Measurements from ENCODE around the gene GBF1.

GBF1 gene

GRCh38 chr10:102309916-102310315, 64.6 kb downstream of the GBF1 start:
- H3K9me3 ChIP-seq (ENCODE audit: low read depth, low read length): no peaks in the 10 kb centered on the region
- no peak overlapping the region for H3K4me3 ChIP-seq
- no peak overlapping the region for H3K27ac ChIP-seq
- no peaks in the 10 kb centered on the region for H3K36me3 ChIP-seq (ENCODE audit: insufficient read depth, low read length)
- TF ChIP-seq FOXP2 (optimal IDR thresholded peaks at IDR 0.05; ENCODE audit: control extremely low read depth, extremely low read length, insufficient read depth) (no peak), POLR2AphosphoS5 (IDR thresholded peaks at IDR 0.05; ENCODE audit: borderline replicate concordance, low read depth, low read length) (no peak), EZH2 (IDR thresholded peaks at IDR 0.05) (no peak)
- H3K9ac ChIP-seq (ENCODE audit: insufficient read length): no peak overlapping the region
- no peak for DNase-seq (ENCODE audit: low read depth, low spot score)

DNA sequence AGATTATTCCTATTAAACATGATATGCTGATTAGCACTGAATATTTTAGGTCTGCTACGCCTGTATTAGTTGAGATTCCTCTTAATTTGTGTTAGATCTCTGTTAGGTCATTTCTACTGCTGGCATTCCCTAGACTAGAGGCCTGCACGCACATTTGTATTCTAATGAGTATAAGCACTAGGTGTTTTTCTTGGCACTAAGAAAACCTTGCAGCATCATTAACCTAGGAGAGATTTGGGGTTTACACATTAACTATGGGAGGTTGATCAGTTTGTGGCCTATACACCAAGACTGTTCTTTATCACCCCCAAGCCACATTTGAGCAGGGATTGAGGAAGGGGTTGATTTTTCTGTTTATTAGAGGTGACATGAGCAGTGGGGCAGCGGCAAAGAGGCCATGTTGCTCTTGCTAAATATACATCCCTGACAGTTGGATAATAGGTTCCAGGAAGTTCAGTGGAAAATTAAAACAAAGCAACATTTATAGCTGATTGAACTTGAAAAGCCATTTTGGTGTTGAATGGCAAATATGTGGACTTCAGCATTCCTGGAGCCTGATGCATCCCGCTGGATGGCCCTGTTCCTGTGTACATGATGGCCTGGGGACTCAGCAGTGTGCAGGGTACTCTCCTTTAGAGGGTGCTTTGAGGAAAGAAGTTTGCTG, 65.2 kb downstream of the GBF1 start:
- Histone ChIP-seq H3K9ac (ENCODE audit: insufficient read length) (no peak overlapping the region), H3K27ac (no peak overlapping the region), H3K4me3 (no peak overlapping the region), H3K36me3 (ENCODE audit: insufficient read depth, low read length) (no peaks in the 10 kb centered on the region), H3K9me3 (ENCODE audit: low read depth, low read length) (no peaks in the 10 kb centered on the region)
- no peak for TF ChIP-seq POLR2AphosphoS5 (IDR thresholded peaks at IDR 0.05; ENCODE audit: borderline replicate concordance, low read depth, low read length)
- no peak for TF ChIP-seq FOXP2 (optimal IDR thresholded peaks at IDR 0.05; ENCODE audit: control extremely low read depth, extremely low read length, insufficient read depth)
- no peak for TF ChIP-seq EZH2 (IDR thresholded peaks at IDR 0.05)
- DNase-seq (ENCODE audit: low read depth, low spot score): no peak

DNA sequence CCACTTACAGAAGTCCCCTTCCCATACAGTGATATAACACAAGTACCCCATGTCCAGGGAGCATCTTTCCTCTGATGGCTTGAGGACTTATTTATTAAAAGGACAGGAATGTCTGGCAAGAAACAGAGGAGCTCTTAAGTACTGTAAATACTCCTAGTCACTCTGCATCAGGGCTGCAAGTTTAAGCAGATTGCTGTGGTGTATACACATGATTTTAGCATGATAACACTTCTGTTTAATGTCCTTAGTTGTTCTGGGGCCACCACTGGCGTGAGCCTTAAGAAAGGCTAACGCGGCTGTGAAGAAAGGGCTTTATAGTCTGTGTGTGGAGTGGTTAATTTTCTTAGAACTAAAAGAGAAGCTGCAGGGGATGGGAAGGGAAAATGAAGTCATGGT, 65.7 kb downstream of the GBF1 start:
- Histone ChIP-seq H3K9me3 (ENCODE audit: low read depth, low read length) (no peaks in the 10 kb centered on the region), H3K36me3 (ENCODE audit: insufficient read depth, low read length) (no peaks in the 10 kb centered on the region), H3K4me3 (no peak overlapping the region), H3K9ac (ENCODE audit: insufficient read length) (no peak overlapping the region), H3K27ac (no peak overlapping the region)
- TF ChIP-seq POLR2AphosphoS5 (IDR thresholded peaks at IDR 0.05; ENCODE audit: borderline replicate concordance, low read depth, low read length): no peak
- no peak for TF ChIP-seq FOXP2 (optimal IDR thresholded peaks at IDR 0.05; ENCODE audit: control extremely low read depth, extremely low read length, insufficient read depth)
- no peak for TF ChIP-seq EZH2 (IDR thresholded peaks at IDR 0.05)
- DNase-seq (ENCODE audit: low read depth, low spot score): no peak

- DNase-seq (ENCODE audit: low read depth, low spot score): no peak
- Histone ChIP-seq H3K36me3 (ENCODE audit: insufficient read depth, low read length) (no peaks in the 10 kb centered on the region), H3K27ac (no peak overlapping the region), H3K9ac (ENCODE audit: insufficient read length) (no peak overlapping the region), H3K4me3 (no peak overlapping the region), H3K9me3 (ENCODE audit: low read depth, low read length) (no peaks in the 10 kb centered on the region)
- TF ChIP-seq EZH2 (IDR thresholded peaks at IDR 0.05) (no peak), FOXP2 (optimal IDR thresholded peaks at IDR 0.05; ENCODE audit: control extremely low read depth, extremely low read length, insufficient read depth) (no peak), POLR2AphosphoS5 (IDR thresholded peaks at IDR 0.05; ENCODE audit: borderline replicate concordance, low read depth, low read length) (no peak)
These were observed 67.4 kb downstream of the GBF1 start for GRCh38 chr10:102312683-102313082.

DNA sequence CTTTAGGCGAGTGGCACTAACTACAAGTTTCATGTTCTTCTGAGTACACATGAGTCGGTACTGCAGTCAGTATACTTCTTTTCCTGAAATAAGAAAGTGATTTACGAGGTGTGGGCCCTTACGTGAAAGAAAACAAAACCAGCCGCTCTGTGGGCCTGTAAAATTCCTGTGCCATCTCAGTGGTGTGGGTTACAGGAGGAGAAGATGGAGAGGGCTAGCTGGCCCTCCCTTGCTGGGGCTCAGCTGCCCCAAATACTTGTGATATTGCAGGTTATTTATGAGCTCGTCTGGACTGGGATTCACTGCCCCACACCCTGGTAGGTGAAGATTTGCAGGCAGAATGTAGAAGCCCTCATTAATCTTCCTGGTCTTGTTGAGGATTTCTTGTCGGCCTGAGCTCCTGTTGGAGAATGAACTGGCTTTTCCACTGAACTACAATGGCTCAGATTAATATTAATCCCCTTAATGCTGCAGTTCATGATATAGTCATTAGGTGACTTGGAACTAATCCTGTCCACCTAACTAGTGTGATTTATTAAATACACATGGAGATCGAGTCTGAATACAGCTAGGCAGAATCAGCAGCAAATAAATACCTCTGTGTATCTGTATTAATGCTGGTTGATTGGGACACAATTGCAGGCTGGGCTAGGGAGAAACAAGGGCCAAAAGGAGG, 68.0 kb downstream of the GBF1 start:
- DNase-seq (ENCODE audit: low read depth, low spot score): no peak
- Histone ChIP-seq H3K9ac (ENCODE audit: insufficient read length) (no peak overlapping the region), H3K36me3 (ENCODE audit: insufficient read depth, low read length) (no peaks in the 10 kb centered on the region), H3K4me3 (no peak overlapping the region), H3K9me3 (ENCODE audit: low read depth, low read length) (no peaks in the 10 kb centered on the region), H3K27ac (no peak overlapping the region)
- no peak for TF ChIP-seq FOXP2 (optimal IDR thresholded peaks at IDR 0.05; ENCODE audit: control extremely low read depth, extremely low read length, insufficient read depth)
- no peak for TF ChIP-seq POLR2AphosphoS5 (IDR thresholded peaks at IDR 0.05; ENCODE audit: borderline replicate concordance, low read depth, low read length)
- no peak for TF ChIP-seq EZH2 (IDR thresholded peaks at IDR 0.05)

DNA sequence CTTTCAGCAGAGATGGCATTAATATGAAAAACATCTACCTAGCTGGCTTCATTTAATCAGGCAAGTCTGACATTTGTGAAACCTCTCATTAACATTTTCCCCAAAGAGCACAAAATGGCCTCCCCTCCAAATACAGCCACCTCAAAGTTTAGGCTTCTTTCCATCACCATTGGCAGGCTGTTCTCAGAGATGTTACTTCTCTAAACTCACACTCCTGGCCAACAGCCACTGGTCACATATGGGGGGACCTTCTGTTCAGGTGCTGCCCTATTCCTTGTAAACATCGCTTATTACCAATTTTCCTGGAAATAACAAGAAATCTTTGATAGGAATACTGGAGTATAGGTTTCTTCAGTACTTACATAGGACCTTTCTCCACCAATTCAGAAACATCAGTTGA, 69.5 kb downstream of the GBF1 start:
- H3K4me3 ChIP-seq: no peak overlapping the region
- H3K27ac ChIP-seq: no peak overlapping the region
- H3K9me3 ChIP-seq (ENCODE audit: low read depth, low read length): no peaks in the 10 kb centered on the region
- H3K36me3 ChIP-seq (ENCODE audit: insufficient read depth, low read length): no peaks in the 10 kb centered on the region
- DNase-seq (ENCODE audit: low read depth, low spot score): no peak
- TF ChIP-seq EZH2 (IDR thresholded peaks at IDR 0.05) (no peak), FOXP2 (optimal IDR thresholded peaks at IDR 0.05; ENCODE audit: control extremely low read depth, extremely low read length, insufficient read depth) (no peak), POLR2AphosphoS5 (IDR thresholded peaks at IDR 0.05; ENCODE audit: borderline replicate concordance, low read depth, low read length) (no peak)
- no peak overlapping the region for H3K9ac ChIP-seq (ENCODE audit: insufficient read length)

DNA sequence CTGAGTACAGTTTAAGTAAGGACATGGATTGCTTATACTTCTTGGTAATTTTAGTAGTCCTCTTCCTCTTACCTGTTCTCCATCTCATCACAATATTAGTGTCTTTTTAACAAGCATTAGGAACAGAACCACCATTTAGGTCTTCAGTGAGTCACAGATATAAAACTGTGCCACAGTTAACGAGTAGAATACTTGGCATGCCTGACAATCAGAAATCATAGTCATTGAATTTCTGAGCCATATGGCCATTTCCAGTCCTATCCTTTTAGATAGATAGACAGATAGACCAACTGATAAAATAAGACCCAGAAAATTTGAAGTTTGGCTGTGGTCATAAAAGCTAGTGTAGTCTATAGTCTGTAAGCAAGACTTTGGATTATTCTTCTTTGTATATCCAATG, 71.1 kb downstream of the GBF1 start:
- Histone ChIP-seq H3K27ac (no peak overlapping the region), H3K4me3 (no peak overlapping the region), H3K9me3 (ENCODE audit: low read depth, low read length) (no peaks in the 10 kb centered on the region), H3K36me3 (ENCODE audit: insufficient read depth, low read length) (no peaks in the 10 kb centered on the region), H3K9ac (ENCODE audit: insufficient read length) (no peak overlapping the region)
- TF ChIP-seq EZH2 (IDR thresholded peaks at IDR 0.05): no peak
- no peak for TF ChIP-seq POLR2AphosphoS5 (IDR thresholded peaks at IDR 0.05; ENCODE audit: borderline replicate concordance, low read depth, low read length)
- no peak for TF ChIP-seq FOXP2 (optimal IDR thresholded peaks at IDR 0.05; ENCODE audit: control extremely low read depth, extremely low read length, insufficient read depth)
- no peak for DNase-seq (ENCODE audit: low read depth, low spot score)

- no peaks in the 10 kb centered on the region for H3K9me3 ChIP-seq (ENCODE audit: low read depth, low read length)
- DNase-seq (ENCODE audit: low read depth, low spot score): no peak
- no peak overlapping the region for H3K27ac ChIP-seq
- TF ChIP-seq FOXP2 (optimal IDR thresholded peaks at IDR 0.05; ENCODE audit: control extremely low read depth, extremely low read length, insufficient read depth): no peak
- TF ChIP-seq EZH2 (IDR thresholded peaks at IDR 0.05): no peak
- TF ChIP-seq POLR2AphosphoS5 (IDR thresholded peaks at IDR 0.05; ENCODE audit: borderline replicate concordance, low read depth, low read length): no peak
- no peaks in the 10 kb centered on the region for H3K36me3 ChIP-seq (ENCODE audit: insufficient read depth, low read length)
- no peak overlapping the region for H3K9ac ChIP-seq (ENCODE audit: insufficient read length)
- no peak overlapping the region for H3K4me3 ChIP-seq
These were observed 77.6 kb downstream of the GBF1 start for GRCh38 chr10:102322914-102323313.
